Left renal cortex interstitium (tissue), 4 donors: ENCODE results near the gene MORN1. TPM values are rescaled to one million over a fixed set of nuclear protein-coding genes. Genes with fewer than 3 reads are reported as not detected.
"Not testable (repeated sequence)": the region's sequence is repeated elsewhere in the genome, so short reads cannot be mapped to it uniquely, and the experiment has no call there.

Experiments
- DNase-seq, 4 donors: peaks; one replicate each; pipeline ENCODE4 v3.0.0-alpha.2; 2013; ENCODE audit warnings: low read depth in 4 of 4, low spot score in 2 of 4, missing footprints in 1 of 4
- polyA plus RNA-seq, 4 donors: library from polyadenylated mRNA; unstranded; fragments of 120-200 nt; gene quantifications; one replicate each; pipeline ENCODE4 v1.2.1, GENCODE V29; 2013; ENCODE audit not compliant: insufficient read length in 4 of 4

The MORN1 gene
- polyA plus RNA-seq, 4 donors, result 9.3 to 21.2 (median 16.6) TPM

- no peak for DNase-seq
These were observed 49.5 kb downstream of the MORN1 start for GRCh38 chr1:2341706-2342383.

- DNase-seq, result no peak
These were observed 50.5 kb downstream of the MORN1 start for GRCh38 chr1:2340918-2341254.

GRCh38 chr1:2340086-2340917 is 51.1 kb downstream of the MORN1 start:
- no peak for DNase-seq

- DNase-seq, result no peak
These were observed 51.9 kb downstream of the MORN1 start for GRCh38 chr1:2339206-2340085.

GRCh38 chr1:2337501-2337900 is 53.9 kb downstream of the MORN1 start:
- DNase-seq, result no peak

GRCh38 chr1:2337081-2337480 is 54.3 kb downstream of the MORN1 start:
- no peak for DNase-seq

- no peak for DNase-seq
These were observed 54.9 kb downstream of the MORN1 start for GRCh38 chr1:2336499-2336898.

DNA sequence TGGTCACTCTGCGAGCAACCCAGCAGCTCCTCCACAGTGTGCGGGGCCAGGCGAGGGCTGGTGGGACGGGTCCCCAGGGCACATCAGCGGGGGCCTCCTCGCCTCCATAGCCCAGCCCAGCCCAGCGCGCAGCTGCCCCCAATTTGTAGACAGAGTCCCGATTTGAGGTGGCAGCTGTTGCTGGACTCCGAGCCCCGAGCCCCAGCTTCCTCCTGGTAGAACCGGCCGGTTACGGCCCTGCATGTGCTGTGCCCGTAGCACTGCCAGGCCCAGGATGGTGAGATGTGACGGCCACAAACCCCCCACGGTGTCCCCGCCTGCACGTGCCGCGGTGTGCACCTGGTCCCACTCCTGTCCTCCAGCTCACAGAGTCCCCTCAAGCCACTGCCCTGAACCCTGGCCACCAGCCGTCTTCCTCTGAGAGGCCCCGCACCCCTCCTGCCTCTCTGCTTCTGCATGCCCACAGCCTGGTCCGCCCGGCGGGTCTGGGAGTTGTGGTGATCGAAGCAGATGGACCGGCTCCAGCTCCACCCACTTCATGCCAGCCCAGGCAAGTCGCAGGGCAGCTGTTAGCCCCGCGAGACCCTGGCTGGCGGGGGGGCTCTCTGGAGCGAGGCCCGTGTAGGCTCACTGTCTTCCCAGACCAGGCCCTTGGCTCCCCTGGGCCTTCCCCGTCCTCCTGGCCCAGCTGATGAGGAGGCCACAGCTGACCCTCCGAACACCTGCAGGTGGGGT is 55.5 kb downstream of the MORN1 start:
- DNase-seq, result no peak

DNA sequence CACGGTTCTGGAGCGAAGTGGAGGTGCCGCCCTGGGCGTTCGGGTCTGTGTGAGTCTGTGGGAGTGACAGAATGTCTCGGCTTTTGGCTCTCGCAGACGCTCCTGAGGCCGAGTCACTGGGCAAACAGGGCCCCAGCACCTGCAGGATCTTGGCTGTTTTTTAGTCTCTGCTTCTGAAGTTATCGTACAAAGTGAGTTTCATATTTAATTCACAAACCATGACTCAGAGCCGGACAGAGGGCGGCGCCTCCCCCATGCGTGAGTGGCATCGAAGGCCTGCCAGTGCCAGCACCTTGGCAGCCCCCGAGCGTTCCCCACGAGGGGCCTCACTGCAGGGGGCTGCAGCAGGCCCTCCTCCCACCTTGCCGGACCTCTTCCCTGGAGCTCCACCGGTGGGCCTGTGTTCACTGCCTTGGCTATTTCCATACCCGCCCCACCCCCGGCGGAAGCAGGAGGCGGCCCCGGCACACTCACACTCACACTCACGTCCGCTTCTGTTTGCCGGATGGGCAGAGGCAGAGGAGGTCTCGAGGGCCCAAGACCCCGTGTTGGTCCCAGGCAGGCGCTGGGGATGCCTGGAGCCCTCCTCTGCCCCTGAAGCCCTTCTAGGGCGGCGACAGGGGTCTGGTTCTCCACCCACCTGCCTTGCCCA is 56.3 kb downstream of the MORN1 start:
- DNase-seq, result no peak

GRCh38 chr1:2334366-2334765 is 57.0 kb downstream of the MORN1 start:
- DNase-seq, result no peak

GRCh38 chr1:2331580-2331979 is 59.8 kb downstream of the MORN1 start:
- DNase-seq, result not testable (repeated sequence)

- DNase-seq, result no peak
These were observed 60.2 kb downstream of the MORN1 start for GRCh38 chr1:2331200-2331544.

DNA sequence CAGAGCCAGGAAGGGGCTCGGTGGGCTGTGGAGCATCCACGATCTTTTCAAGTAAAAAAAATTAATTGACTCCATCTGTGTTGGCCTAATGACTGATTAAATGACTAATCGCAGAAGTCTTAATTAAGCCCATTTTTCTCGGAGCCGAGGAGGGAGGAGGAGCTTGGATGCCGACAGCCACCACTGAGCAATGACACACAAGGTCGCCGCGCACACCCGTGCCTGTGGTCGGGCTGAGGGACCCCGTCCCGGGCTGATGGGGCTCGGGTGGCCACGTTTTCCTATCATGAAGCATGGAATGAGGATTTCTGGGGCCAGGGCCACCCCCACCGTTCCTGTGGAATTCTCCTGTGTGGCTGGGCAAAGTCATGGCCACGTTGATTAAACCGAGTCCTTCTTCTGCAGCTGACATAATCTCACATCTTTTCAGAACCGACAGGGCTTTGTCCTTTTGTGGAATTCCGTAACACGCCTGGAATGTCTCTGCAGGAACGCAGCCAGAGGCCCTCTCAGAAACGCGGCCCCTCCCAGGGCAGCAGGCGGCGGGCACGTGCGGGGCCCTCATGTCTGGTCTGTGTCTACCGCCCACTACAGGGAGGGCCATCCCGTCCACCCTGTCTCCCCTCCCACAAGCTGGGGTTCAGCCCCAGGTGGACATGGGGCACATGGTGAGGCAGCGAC is 60.7 kb downstream of the MORN1 start:
- DNase-seq, result no peak

DNA sequence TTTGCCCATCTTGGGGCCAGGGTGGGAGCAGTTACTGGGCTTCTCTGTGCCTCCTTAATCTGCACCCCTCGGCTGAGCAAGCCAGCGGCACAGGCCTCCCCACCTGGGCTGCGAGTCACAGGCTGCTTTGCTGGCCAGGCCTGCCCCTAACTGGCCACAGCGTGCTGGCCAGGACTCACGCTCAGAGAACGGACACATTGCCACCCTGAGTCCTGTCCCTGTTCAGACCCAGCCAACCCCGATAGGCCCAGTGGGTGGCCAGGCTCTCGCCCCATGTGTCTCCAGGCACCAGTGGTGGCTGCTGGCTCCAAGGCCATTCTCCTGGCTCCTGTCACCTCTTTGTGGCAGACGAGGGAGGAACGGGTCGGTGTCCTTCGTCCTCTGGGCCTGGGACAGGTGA is 61.3 kb downstream of the MORN1 start:
- no peak for DNase-seq

DNA sequence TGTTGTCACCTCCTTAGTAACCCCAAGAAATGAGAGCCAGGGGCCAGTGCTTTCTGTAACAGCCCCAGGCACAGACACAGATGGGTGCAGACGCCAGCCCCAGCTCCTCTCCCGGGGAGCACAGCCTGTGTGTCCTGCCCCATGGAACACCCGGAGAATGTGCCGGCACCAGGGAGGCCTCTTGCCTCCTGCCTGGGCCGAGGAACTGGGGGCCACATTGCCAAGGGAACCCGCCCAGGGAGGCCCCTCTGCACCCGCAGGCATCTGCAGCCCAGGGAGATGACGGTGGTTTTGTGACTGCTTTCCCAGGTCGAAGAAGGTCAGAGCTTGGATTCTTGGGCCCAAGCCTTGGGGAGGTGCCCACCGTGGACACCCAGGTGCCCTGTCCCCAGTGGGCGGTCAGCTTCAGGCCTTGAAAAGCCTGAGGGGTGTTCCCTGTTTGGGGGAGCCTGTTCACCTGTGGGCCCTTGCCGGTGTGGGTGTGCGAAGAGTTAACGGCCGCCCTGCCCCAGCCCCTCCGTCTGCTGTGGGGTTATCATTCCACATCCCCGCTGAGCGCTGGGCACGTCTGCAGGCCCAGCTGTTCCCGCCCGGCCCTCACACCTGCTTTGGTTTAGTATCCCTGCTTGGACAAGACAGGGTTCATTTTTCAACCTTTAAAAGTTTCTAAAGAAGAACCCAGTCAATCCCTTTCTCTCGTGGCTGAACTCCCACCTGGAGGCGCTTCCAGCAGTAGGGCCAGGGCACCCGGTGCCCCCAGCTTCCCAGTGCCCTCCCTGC is 62.5 kb downstream of the MORN1 start:
- no peak for DNase-seq

DNA sequence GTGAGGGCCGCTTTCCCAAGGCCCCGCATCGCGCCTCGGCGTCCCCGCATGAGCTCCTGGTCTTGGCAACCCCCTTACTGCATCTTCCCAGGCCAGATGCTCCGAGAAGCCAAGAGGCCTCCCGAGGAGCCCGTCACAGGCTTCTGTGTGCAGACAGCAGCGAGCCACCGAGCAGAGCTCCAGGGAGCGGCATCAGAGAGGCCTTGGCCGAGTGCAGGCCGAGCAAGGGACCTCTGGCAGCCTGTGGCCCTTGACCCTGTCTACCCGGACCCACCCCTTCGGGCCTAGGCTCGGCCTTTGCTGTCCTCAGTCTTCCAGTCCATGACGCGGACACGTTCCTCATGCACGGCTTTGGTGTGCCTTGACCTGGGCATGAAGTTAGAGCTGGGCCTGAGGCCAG is 63.5 kb downstream of the MORN1 start:
- no peak for DNase-seq

- not testable (repeated sequence) for DNase-seq
These were observed 64.2 kb downstream of the MORN1 start for GRCh38 chr1:2327162-2327561.

DNA sequence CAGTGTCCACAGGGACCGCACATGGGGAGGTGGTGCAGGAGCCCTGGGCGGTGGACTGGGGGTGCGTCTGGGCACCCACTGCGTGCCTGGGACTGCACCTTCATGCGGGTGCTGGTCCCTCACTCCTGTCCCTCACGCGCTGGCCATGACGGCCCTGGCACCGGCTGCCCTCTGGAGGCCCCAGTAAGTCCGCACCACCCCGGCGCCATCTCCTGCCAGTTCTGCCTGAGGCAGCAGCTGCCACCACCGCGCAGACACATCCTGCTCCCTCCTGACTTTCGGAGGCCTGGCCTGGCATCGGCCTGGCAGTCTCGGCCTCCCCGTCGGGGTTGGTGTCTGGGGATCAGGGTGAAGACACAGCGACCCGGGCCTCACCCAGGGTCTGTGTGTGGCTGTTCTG is 64.8 kb downstream of the MORN1 start:
- DNase-seq, result no peak
